Caco-2 (cell line): Measurements from ENCODE around the gene LCLAT1. TPM values are rescaled to one million over a fixed set of nuclear protein-coding genes. Genes with fewer than 3 reads are reported as not detected.

Source experiments
- BruUV-seq: library from RNA; stranded (reverse); fragments of 400-500 nt; replicated peaks from 2 replicates; lab custom pipeline; 2021; lab: Mats Ljungman, UMichigan
- CTCF ChIA-PET: fragments of 300-600 bp; sonication (Branson Sonifier 250); formaldehyde crosslinking; loops from one replicate; lab custom pipeline; 2022; ENCODE audit warnings: antibody characterized with exemption; lab: Charles Lee
- POLR2A ChIA-PET: fragments of 300-600 bp; sonication (Branson Sonifier 250); formaldehyde crosslinking; loops from one replicate; lab custom pipeline; 2022; ENCODE audit warnings: antibody characterized with exemption; lab: Charles Lee
- DNase-seq, 2 experiments: peaks; one replicate each; pipeline versions ENCODE4 v3.0.0 to v3.0.0-alpha.2; 2020 to 2022
- H3K27me3 ChIP-seq: replicated peaks from 2 replicates; pipeline ENCODE4 v1.6.0; 2011; ENCODE audit warnings: low read length; ENCODE audit not compliant: control insufficient read depth, insufficient read depth
- H3K36me3 ChIP-seq: 2 replicates; pipeline ENCODE4 v1.5.1; 2011; ENCODE audit warnings: low read length; ENCODE audit not compliant: control insufficient read depth, insufficient read depth
- H3K4me1 ChIP-seq: fragments of 250-450 bp; sonication (Bioruptor Pico); 2 replicates; pipeline ENCODE4 v1.5.1; 2020; ENCODE audit warnings: mild to moderate bottlenecking
- H3K4me3 ChIP-seq: 2 replicates; pipeline ENCODE4 v1.5.1; 2011; ENCODE audit warnings: low read depth, mild to moderate bottlenecking, control low read depth, low read length
- H3K9me3 ChIP-seq: fragments of 250-450 bp; sonication (Bioruptor Pico); 2 replicates; pipeline ENCODE4 v1.5.1; 2020; ENCODE audit warnings: mild to moderate bottlenecking, moderate library complexity
- H3K27ac Mint-ChIP-seq: one replicate; pipeline ENCODE4 v1.8.0; 2022; ENCODE audit warnings: mixed read lengths; ENCODE audit not compliant: unreplicated experiment
- H3K27me3 Mint-ChIP-seq: one replicate; pipeline ENCODE4 v1.8.0; 2022; ENCODE audit warnings: mixed read lengths; ENCODE audit not compliant: insufficient read depth, unreplicated experiment
- H3K36me3 Mint-ChIP-seq: one replicate; pipeline ENCODE4 v1.8.0; 2022; ENCODE audit warnings: mild to moderate bottlenecking, mixed read lengths; ENCODE audit not compliant: insufficient read depth, unreplicated experiment
- H3K4me1 Mint-ChIP-seq: one replicate; pipeline ENCODE4 v1.8.0; 2022; ENCODE audit warnings: low read depth, mixed read lengths; ENCODE audit not compliant: unreplicated experiment
- H3K4me3 Mint-ChIP-seq: one replicate; pipeline ENCODE4 v1.8.0; 2022; ENCODE audit warnings: mild to moderate bottlenecking, moderate library complexity, mixed read lengths; ENCODE audit not compliant: unreplicated experiment
- H3K9me3 Mint-ChIP-seq: one replicate; pipeline ENCODE4 v1.8.0; 2022; ENCODE audit warnings: mixed read lengths; ENCODE audit not compliant: unreplicated experiment
- intact Hi-C: fragments of 100-400 bp; cut with micrococcal nuclease; formaldehyde crosslinking; loops from one replicate; pipeline ENCODE4 v1.10.0; 2022; ENCODE audit not compliant: unreplicated experiment
- total RNA-seq: library from RNA; stranded (reverse); gene quantifications from 2 replicates; pipeline ENCODE4 v1.2.3, GENCODE V29; 2022
- TF ChIP-seq, protein P1 (sequence below), 2 experiments: fragments of 200-600 bp in 1 of 2; IDR thresholded peaks; 1 replicate in 1 of 2; 2 replicates in 1 of 2; pipeline versions ENCODE4 v1.5.1 to v1.8.0; 2011 to 2022; ENCODE audit warnings: antibody characterized with exemption in 1 of 2, control low read depth in 1 of 2, inconsistent platforms in 1 of 2, low read depth in 1 of 2, low read length in 1 of 2, mild to moderate bottlenecking in 1 of 2, moderate library complexity in 1 of 2; ENCODE audit not compliant: insufficient read depth in 1 of 2, severe bottlenecking in 1 of 2, unreplicated experiment in 1 of 2

The LCLAT1 gene
- total RNA-seq, 1 experiment from 2014 or later = 52.2 TPM

GRCh38 chr2:30403592-30404312, 43.3 kb upstream of the LCLAT1 start:
- ChIA-PET POLR2A (interaction anchor here (0.5 to 0.6 kb wide), 2 partner anchors 172 to 294 kb away, joined by 4 to 5 read pairs; no protein-coding TSS in a partner anchor), CTCF (interaction anchor here (1.0 kb wide), 1 partner anchor 308 kb away, joined by 5 read pairs; no protein-coding TSS in a partner anchor)
- no peaks in the 10 kb centered on the region for H3K9me3 Mint-ChIP-seq
- no peaks in the 10 kb centered on the region for H3K27me3 Mint-ChIP-seq
- Histone ChIP-seq H3K36me3 (no peaks in the 10 kb centered on the region), H3K27me3 (no peaks in the 10 kb centered on the region), H3K4me1 (peaks cover 16% of the 10 kb centered on the region), H3K4me3 (no peak overlapping the region), H3K9me3 (no peaks in the 10 kb centered on the region)
- TF ChIP-seq, protein P1, sequence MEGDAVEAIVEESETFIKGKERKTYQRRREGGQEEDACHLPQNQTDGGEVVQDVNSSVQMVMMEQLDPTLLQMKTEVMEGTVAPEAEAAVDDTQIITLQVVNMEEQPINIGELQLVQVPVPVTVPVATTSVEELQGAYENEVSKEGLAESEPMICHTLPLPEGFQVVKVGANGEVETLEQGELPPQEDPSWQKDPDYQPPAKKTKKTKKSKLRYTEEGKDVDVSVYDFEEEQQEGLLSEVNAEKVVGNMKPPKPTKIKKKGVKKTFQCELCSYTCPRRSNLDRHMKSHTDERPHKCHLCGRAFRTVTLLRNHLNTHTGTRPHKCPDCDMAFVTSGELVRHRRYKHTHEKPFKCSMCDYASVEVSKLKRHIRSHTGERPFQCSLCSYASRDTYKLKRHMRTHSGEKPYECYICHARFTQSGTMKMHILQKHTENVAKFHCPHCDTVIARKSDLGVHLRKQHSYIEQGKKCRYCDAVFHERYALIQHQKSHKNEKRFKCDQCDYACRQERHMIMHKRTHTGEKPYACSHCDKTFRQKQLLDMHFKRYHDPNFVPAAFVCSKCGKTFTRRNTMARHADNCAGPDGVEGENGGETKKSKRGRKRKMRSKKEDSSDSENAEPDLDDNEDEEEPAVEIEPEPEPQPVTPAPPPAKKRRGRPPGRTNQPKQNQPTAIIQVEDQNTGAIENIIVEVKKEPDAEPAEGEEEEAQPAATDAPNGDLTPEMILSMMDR (IDR thresholded peaks at IDR 0.05; ENCODE audit: insufficient read depth in 1 of 2, low read depth in 1 of 2, low read length in 1 of 2, severe bottlenecking in 1 of 2, unreplicated experiment in 1 of 2) = no peak
- intact Hi-C loops = loop anchor here (2.0 kb wide), 1 partner anchor 43 kb away; the partner anchor contains the start of gene LCLAT1
- no TSS peak for BruUV-seq
- H3K36me3 Mint-ChIP-seq = no peaks in the 10 kb centered on the region
- no peak overlapping the region for H3K27ac Mint-ChIP-seq
- peaks cover 8% of the 10 kb centered on the region for H3K4me1 Mint-ChIP-seq
- H3K4me3 Mint-ChIP-seq = no peak overlapping the region
- peak in 1 of 2 experiments; percentile 43 for DNase-seq

GRCh38 chr2:30404319-30405259, 42.5 kb upstream of the LCLAT1 start:
- H3K4me1 ChIP-seq = peaks cover 16% of the 10 kb centered on the region
- no TSS peak for BruUV-seq
- intact Hi-C loops = loop anchor here (2.0 kb wide), 1 partner anchor 42 kb away; the partner anchor contains the start of gene LCLAT1
- H3K9me3 ChIP-seq = no peaks in the 10 kb centered on the region
- H3K27me3 ChIP-seq = no peaks in the 10 kb centered on the region
- CTCF ChIA-PET = interaction anchor here (1.0 to 1.1 kb wide), 2 partner anchors 307 kb away, joined by 3 to 5 read pairs; no protein-coding TSS in a partner anchor
- POLR2A ChIA-PET = interaction anchor here (0.6 kb wide), 1 partner anchor 173 kb away, joined by 4 read pairs; no protein-coding TSS in a partner anchor
- no peaks in the 10 kb centered on the region for H3K36me3 ChIP-seq
- no peaks in the 10 kb centered on the region for H3K9me3 Mint-ChIP-seq
- DNase-seq = no peak
- H3K4me3 ChIP-seq = no peak overlapping the region
- H3K4me3 Mint-ChIP-seq = no peak overlapping the region
- TF ChIP-seq, protein P1 (IDR thresholded peaks at IDR 0.05; ENCODE audit: insufficient read depth in 1 of 2, low read depth in 1 of 2, low read length in 1 of 2, severe bottlenecking in 1 of 2, unreplicated experiment in 1 of 2) = no peak
- no peaks in the 10 kb centered on the region for H3K36me3 Mint-ChIP-seq
- peaks cover 8% of the 10 kb centered on the region for H3K4me1 Mint-ChIP-seq
- no peaks in the 10 kb centered on the region for H3K27me3 Mint-ChIP-seq
- H3K27ac Mint-ChIP-seq = no peak overlapping the region

- Histone ChIP-seq H3K27me3 (no peaks in the 10 kb centered on the region), H3K36me3 (no peaks in the 10 kb centered on the region), H3K9me3 (no peaks in the 10 kb centered on the region), H3K4me1 (peaks cover 16% of the 10 kb centered on the region), H3K4me3 (no peak overlapping the region)
- H3K36me3 Mint-ChIP-seq = no peaks in the 10 kb centered on the region
- no peaks in the 10 kb centered on the region for H3K27me3 Mint-ChIP-seq
- no peak overlapping the region for H3K27ac Mint-ChIP-seq
- no TSS peak for BruUV-seq
- no peak overlapping the region for H3K4me3 Mint-ChIP-seq
- TF ChIP-seq, protein P1 (IDR thresholded peaks at IDR 0.05; ENCODE audit: insufficient read depth in 1 of 2, low read depth in 1 of 2, low read length in 1 of 2, severe bottlenecking in 1 of 2, unreplicated experiment in 1 of 2) = no peak
- ChIA-PET CTCF (interaction anchor here (1.1 kb wide), 1 partner anchor 306 kb away, joined by 3 read pairs; no protein-coding TSS in a partner anchor), POLR2A (no interaction called here)
- DNase-seq = no peak
- intact Hi-C loops = loop anchor here (2.0 kb wide), 1 partner anchor 42 kb away; the partner anchor contains the start of gene LCLAT1
- no peaks in the 10 kb centered on the region for H3K9me3 Mint-ChIP-seq
- H3K4me1 Mint-ChIP-seq = peaks cover 8% of the 10 kb centered on the region
Measured at GRCh38 chr2:30405260-30405605, 41.8 kb upstream of the LCLAT1 start.
